GM19193 (cell line): ENCODE results near the gene PCGF1.

ENCODE experiments used
- POLR2A ChIP-seq: IDR thresholded peaks from 4 replicates; pipeline ENCODE4 v1.6.1; 2011; ENCODE audit not compliant: insufficient read depth, insufficient read length; ENCODE audit errors: extremely low read depth

Gene PCGF1

GRCh38 chr2:74501335-74502071 lies 6.0 kb downstream of the PCGF1 start:
- no peak for TF ChIP-seq POLR2A

DNA sequence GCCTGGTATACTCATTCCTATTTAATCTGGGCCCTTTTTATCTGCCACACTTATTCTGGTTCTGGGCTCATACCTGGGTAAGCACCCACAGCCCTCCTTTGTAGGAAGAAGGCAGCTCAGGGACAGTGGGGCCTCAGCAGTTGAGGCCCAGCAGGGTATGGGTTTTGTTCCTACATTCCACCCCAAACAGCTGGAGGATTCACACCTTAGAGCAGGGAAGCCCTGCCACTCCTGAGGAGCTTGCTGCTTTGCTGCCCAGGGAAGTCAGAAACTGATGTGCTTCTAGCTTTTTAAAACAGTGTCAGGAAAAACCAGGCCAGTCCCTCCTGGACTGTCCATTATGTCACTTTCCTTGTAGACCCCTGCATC lies 6.9 kb downstream of the PCGF1 start:
- TF ChIP-seq POLR2A = no peak

- TF ChIP-seq POLR2A = no peak
These were observed 7.4 kb downstream of the PCGF1 start for GRCh38 chr2:74499940-74500577.

GRCh38 chr2:74499267-74499939 lies 8.1 kb downstream of the PCGF1 start, which contains the start of gene LBX2:
Gene LBX2, minus strand, starts transcription at chr2:74499603. Its CDS starts 66 bp downstream, at chr2:74499537.
- no peak for TF ChIP-seq POLR2A

DNA sequence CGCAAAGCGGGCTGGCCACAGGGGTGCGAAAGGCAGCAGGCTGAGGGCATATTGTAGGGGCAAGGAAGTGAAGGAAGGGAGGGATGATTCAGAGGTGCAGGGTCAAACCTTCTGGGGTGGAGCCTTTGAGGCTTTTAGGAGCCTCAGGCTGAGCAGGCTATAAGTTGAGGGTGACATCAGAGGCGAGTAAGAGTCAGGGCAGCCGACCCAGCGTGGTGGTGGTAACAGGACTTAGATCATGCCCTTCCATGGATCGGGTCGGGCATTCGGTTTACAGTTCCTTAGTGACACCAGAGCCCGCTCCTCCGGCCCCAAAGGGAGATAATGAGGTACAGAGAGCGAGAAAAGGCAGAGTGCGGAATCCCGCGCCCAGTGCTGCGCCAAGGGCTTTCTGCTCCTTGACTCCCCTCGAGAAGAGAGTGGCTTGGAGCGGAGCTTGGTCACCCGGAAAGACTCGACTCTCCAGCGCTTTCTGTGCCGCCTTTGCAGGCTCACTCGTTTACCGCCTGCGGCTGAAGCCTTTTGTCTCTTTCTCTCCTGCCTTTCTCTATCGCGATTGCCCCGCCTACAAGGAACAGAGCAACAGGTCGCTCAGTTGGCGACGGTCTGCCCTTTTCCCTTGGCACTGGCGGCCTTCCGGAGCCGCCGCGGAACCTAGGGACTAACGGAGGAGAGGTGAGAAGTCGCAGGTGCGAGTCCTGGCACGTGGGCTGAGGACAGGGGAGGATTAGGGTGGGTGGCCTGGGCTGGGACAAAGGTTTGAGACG lies 8.8 kb downstream of the PCGF1 start:
- no peak for TF ChIP-seq POLR2A

- peak; percentile 51 for TF ChIP-seq POLR2A
These were observed 9.6 kb downstream of the PCGF1 start for GRCh38 chr2:74497777-74498499.

- no peak for TF ChIP-seq POLR2A
These were observed 10.3 kb downstream of the PCGF1 start for GRCh38 chr2:74496997-74497776.

- TF ChIP-seq POLR2A = no peak
These were observed 12.1 kb downstream of the PCGF1 start for GRCh38 chr2:74495440-74495839.

- TF ChIP-seq POLR2A = no peak
These were observed 13.9 kb downstream of the PCGF1 start for GRCh38 chr2:74493546-74493945.

DNA sequence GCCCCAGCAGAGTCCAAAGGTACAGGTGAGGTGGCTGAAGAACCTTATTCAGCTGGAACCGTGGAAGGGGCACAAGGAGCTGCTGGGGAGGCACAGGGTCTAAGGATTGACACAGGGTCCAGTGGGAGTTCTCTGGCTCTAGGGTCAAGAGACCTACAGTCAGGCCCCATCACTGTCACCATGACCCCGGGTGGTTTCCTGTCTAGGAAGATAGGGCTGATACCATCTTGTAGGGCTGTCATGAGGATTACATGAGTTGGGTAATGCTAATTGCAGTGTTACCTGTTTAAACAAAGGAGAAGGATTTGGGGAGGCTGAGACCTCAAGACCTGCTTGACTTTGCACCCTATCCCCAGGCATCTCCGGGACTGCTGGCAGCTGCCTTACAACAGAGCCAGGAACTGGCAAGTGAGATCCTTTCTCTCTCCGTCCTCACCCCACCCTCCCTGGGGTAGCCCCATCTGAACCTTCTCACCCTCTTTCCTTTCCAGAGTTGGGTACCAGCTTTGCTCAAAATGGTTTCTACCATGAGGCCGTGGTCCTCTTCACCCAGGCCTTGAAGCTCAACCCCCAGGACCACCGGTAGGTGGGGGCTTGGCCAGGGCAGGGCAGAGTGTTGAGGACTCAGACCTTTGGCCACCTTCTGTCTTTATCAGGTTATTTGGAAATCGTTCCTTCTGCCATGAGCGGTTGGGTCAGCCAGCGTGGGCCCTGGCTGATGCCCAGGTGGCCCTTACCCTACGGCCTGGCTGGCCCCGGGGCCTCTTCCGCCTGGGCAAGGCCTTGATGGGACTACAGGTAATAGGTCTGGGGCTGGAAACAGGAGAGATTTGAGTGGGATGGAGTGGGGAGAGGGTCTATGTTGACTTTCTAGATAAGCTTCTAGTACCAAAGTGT lies 15.6 kb downstream of the PCGF1 start:
- no peak for TF ChIP-seq POLR2A

- TF ChIP-seq POLR2A = no peak
These were observed 17.6 kb downstream of the PCGF1 start for GRCh38 chr2:74489906-74490305.

DNA sequence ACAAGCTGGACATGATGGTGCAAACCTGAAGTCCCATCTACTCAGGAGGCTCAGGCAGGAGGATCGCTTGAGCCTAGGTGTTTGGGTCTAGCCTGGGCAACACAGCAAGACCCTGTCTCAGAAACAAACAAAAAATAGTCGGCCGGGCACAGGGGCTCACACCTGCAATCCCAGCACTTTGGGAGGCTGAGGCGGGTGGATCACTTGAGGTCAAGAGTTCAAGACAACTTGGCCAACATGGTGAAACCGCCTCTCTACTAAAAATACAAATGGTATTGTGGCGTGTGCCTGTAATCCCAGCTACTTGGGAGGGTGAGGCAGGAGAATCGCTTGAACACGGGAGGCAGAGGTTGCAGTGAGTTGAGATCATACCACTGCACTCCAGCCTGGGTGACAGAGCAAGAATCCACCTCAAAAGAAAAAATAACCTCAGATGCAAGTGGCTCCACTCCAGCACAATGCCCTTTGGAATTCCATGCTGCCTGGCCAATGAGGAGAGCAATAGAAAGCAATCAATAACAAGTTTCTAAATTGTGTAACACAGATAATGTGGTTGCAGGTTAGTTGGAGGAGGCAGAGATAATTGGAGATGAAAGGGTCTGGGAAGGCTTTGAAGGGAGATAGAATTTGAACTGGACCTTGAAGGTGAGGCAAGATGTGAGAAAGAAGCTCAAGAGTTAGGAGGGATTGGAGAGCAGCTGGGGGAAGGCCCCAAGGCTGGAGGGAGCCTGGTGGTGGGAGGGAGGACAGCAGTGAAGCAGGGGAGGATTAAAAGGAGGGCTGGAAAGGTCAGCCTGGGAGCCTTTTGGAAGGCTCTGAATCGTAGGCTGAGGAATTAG lies 18.6 kb downstream of the PCGF1 start:
- TF ChIP-seq POLR2A = no peak

GRCh38 chr2:74486141-74486540 lies 21.4 kb downstream of the PCGF1 start:
- no peak for TF ChIP-seq POLR2A
